Stimulated activated CD4-positive, alpha-beta T cell treated with anti-CD3 and anti-CD28 coated beads, Interleukin-15, amount 100 ng/mL, for 24 hours (primary cell): ENCODE measurements around the gene ESYT2.
"Not testable (repeated sequence)": the region's sequence is repeated elsewhere in the genome, so short reads cannot be mapped to it uniquely, and the experiment has no call there.

Experiments
- DNase-seq: peaks from one replicate; pipeline ENCODE4 v3.0.0-alpha.2; 2020

The ESYT2 gene

GRCh38 chr7:158722574-158723237 lies 106.6 kb downstream of the ESYT2 start:
- DNase-seq: no peak

- no peak for DNase-seq
Measured at GRCh38 chr7:158720112-158720511, 109.2 kb downstream of the ESYT2 start.

- no peak for DNase-seq
Measured at GRCh38 chr7:158716802-158717201, 112.5 kb downstream of the ESYT2 start.

GRCh38 chr7:158710651-158711102 lies 118.6 kb downstream of the ESYT2 start:
- DNase-seq: no peak

- DNase-seq: no peak
Measured at GRCh38 chr7:158707610-158708009, 121.7 kb downstream of the ESYT2 start.

GRCh38 chr7:158706710-158707590 lies 122.4 kb downstream of the ESYT2 start:
- DNase-seq: no peak

GRCh38 chr7:158706273-158706704 lies 123.0 kb downstream of the ESYT2 start:
- no peak for DNase-seq

- DNase-seq: peak; percentile 25
Measured at GRCh38 chr7:158705234-158705850, 124.0 kb downstream of the ESYT2 start.

GRCh38 chr7:158704524-158705233 lies 124.6 kb downstream of the ESYT2 start, which contains the start of gene NCAPG2:
NCAPG2 (minus strand) TSS chr7:158704804; CDS start chr7:158701899, 2,905 bp downstream.
- DNase-seq: peak; percentile 98

- not testable (repeated sequence) for DNase-seq
Measured at GRCh38 chr7:158703679-158704523, 125.4 kb downstream of the ESYT2 start.

GRCh38 chr7:158702944-158703343 lies 126.4 kb downstream of the ESYT2 start:
- no peak for DNase-seq

GRCh38 chr7:158702196-158702595 lies 127.1 kb downstream of the ESYT2 start:
- DNase-seq: no peak

GRCh38 chr7:158700008-158700407 lies 129.3 kb downstream of the ESYT2 start:
- DNase-seq: no peak

GRCh38 chr7:158699341-158699740 lies 130.0 kb downstream of the ESYT2 start:
- DNase-seq: no peak

- DNase-seq: no peak
Measured at GRCh38 chr7:158698657-158699195, 130.6 kb downstream of the ESYT2 start.

GRCh38 chr7:158697597-158697996 lies 131.7 kb downstream of the ESYT2 start:
- DNase-seq: not testable (repeated sequence)

- no peak for DNase-seq
Measured at GRCh38 chr7:158695726-158696452, 133.4 kb downstream of the ESYT2 start.

- DNase-seq: no peak
Measured at GRCh38 chr7:158695056-158695455, 134.3 kb downstream of the ESYT2 start.

- DNase-seq: no peak
Measured at GRCh38 chr7:158694650-158695049, 134.7 kb downstream of the ESYT2 start.

GRCh38 chr7:158689488-158689887 lies 139.8 kb downstream of the ESYT2 start:
- no peak for DNase-seq

- no peak for DNase-seq
Measured at GRCh38 chr7:158687406-158687805, 141.9 kb downstream of the ESYT2 start.
